Neuronal stem cell (in vitro differentiated cells): ENCODE results near the gene CNNM2.

ENCODE experiments used
- DNase-seq: peaks from one replicate; pipeline ENCODE4 v3.0.0-alpha.2; 2013; ENCODE audit warnings: low spot score
- H2AFZ ChIP-seq: one replicate; pipeline ENCODE4 v1.6.1; 2013; ENCODE audit warnings: mild to moderate bottlenecking, low read length, inconsistent platforms
- H2AK5ac ChIP-seq: 2 replicates; pipeline ENCODE4 v1.6.1; 2013; ENCODE audit warnings: low read depth, mild to moderate bottlenecking, inconsistent platforms, low read length, moderate library complexity, mixed read lengths
- H2BK120ac ChIP-seq: 2 replicates; pipeline ENCODE4 v1.6.1; 2013; ENCODE audit warnings: low read depth, mild to moderate bottlenecking, inconsistent platforms, low read length, moderate library complexity, mixed read lengths
- H2BK12ac ChIP-seq: one replicate; pipeline ENCODE4 v1.6.1; 2013; ENCODE audit warnings: low read length, inconsistent platforms
- H2BK15ac ChIP-seq: 2 replicates; pipeline ENCODE4 v1.6.1; 2013; ENCODE audit warnings: mild to moderate bottlenecking, low read length, inconsistent platforms, mixed read lengths
- H2BK5ac ChIP-seq: one replicate; pipeline ENCODE4 v1.6.1; 2013; ENCODE audit warnings: inconsistent platforms, mild to moderate bottlenecking, low read length, moderate library complexity
- H3K14ac ChIP-seq: one replicate; pipeline ENCODE4 v1.6.1; 2013; ENCODE audit warnings: low read length, inconsistent platforms
- H3K18ac ChIP-seq: 2 replicates; pipeline ENCODE4 v1.6.1; 2013; ENCODE audit warnings: low read length, inconsistent platforms
- H3K23ac ChIP-seq: 2 replicates; pipeline ENCODE4 v1.6.1; 2013; ENCODE audit warnings: low read depth, mild to moderate bottlenecking, mixed read lengths, low read length, inconsistent platforms; ENCODE audit not compliant: poor library complexity
- H3K27ac ChIP-seq: replicated peaks from 3 replicates; pipeline ENCODE4 v1.5.1; 2013; ENCODE audit warnings: low read length, inconsistent platforms
- H3K27me3 ChIP-seq, 3 experiments: 2 replicates each; pipeline ENCODE4 v1.6.1; 2013; ENCODE audit warnings: low read length in 3 of 3, mild to moderate bottlenecking in 2 of 3, inconsistent platforms in 1 of 3, low read depth in 1 of 3, mixed read lengths in 1 of 3, moderate library complexity in 1 of 3; ENCODE audit not compliant: control insufficient read depth in 3 of 3, insufficient read depth in 3 of 3
- H3K36me3 ChIP-seq, 2 donors: replicated peaks in 1 of 2; 2 replicates each; pipeline ENCODE4 v1.6.1; 2013; ENCODE audit warnings: low read length in 2 of 2; ENCODE audit not compliant: control insufficient read depth in 2 of 2, insufficient read depth in 2 of 2
- H3K4ac ChIP-seq: 2 replicates; pipeline ENCODE4 v1.6.1; 2013; ENCODE audit warnings: inconsistent platforms, mild to moderate bottlenecking, low read length, moderate library complexity
- H3K4me1 ChIP-seq, 2 donors: 1 replicate in 1 of 2; 2 replicates in 1 of 2; pipeline ENCODE4 v1.6.1; 2013; ENCODE audit warnings: low read length in 2 of 2, low read depth in 1 of 2; ENCODE audit not compliant: control insufficient read depth in 2 of 2, insufficient read depth in 1 of 2
- H3K4me2 ChIP-seq: one replicate; pipeline ENCODE4 v1.6.1; 2013; ENCODE audit warnings: mild to moderate bottlenecking, low read length, inconsistent platforms; ENCODE audit not compliant: insufficient read depth, poor library complexity, severe bottlenecking
- H3K4me3 ChIP-seq, 2 donors: 2 replicates each; pipeline ENCODE4 v1.5.1; 2013; ENCODE audit warnings: low read length in 2 of 2, mild to moderate bottlenecking in 2 of 2, inconsistent platforms in 1 of 2, moderate library complexity in 1 of 2
- H3K79me1 ChIP-seq: one replicate; pipeline ENCODE4 v1.6.1; 2013; ENCODE audit warnings: low read depth, mild to moderate bottlenecking, inconsistent platforms, low read length, moderate library complexity
- H3K9ac ChIP-seq: one replicate; pipeline ENCODE4 v1.6.1; 2013; ENCODE audit warnings: mild to moderate bottlenecking, low read depth, low read length, inconsistent platforms; ENCODE audit not compliant: poor library complexity
- H3K9me3 ChIP-seq, 2 donors: replicated peaks in 1 of 2; 2 replicates each; pipeline versions ENCODE3 to v1.6.1; 2013; ENCODE audit warnings: low read length in 2 of 2, mild to moderate bottlenecking in 2 of 2, inconsistent platforms in 1 of 2, low read depth in 1 of 2, mixed read lengths in 1 of 2, moderate library complexity in 1 of 2; ENCODE audit not compliant: control insufficient read depth in 2 of 2, insufficient read depth in 1 of 2
- H4K8ac ChIP-seq: one replicate; pipeline ENCODE4 v1.6.1; 2013; ENCODE audit warnings: low read depth, mild to moderate bottlenecking, inconsistent platforms, low read length, moderate library complexity
- H4K91ac ChIP-seq: one replicate; pipeline ENCODE4 v1.6.1; 2013; ENCODE audit warnings: low read length, low read depth, mild to moderate bottlenecking, inconsistent platforms; ENCODE audit not compliant: poor library complexity
- WGBS, 2 donors: extraction: QIAGEN DNeasy Blood & Tissue Kit; methylation state at CpG; one replicate each; pipeline ENCODE4 v1.1.7; 2013; ENCODE audit warnings: missing lambda C conversion rate in 2 of 2, mixed read lengths in 1 of 2; ENCODE audit not compliant: insufficient read length in 2 of 2, insufficient replicate concordance in 1 of 2; ENCODE audit errors: extremely low coverage in 2 of 2; 5-methylcytosine and 5-hydroxymethylcytosine counted together

Gene CNNM2

DNA sequence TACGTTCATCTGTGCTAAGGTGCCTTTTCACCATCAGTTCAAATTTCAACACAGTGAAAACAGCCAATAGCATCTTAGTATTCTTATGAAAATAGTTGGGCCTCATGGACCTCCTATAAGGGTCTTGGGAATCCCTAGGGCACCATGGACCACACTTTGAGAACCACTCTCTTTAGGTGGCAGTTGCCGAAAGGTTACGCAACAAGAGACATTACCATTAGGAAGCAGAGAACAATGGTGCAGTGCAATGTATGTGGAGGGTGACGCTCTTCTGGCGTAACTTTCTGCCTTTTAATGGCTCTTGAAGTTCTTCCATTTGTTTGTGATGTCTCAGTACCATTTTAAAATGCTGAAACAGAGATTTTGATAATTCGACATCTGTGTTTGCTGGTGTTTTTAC, 131.1 kb downstream of the CNNM2 start:
- H3K4me2 ChIP-seq: no peak overlapping the region
- no peak overlapping the region for H4K8ac ChIP-seq
- H3K23ac ChIP-seq: no peak overlapping the region
- H2BK15ac ChIP-seq: no peak overlapping the region
- no CpG with 5 or more reads among the region's 6 CpGs for WGBS, 2 donors
- no peak overlapping the region for H4K91ac ChIP-seq
- no peak overlapping the region for H3K4me3 ChIP-seq
- H3K18ac ChIP-seq: no peak overlapping the region
- H3K14ac ChIP-seq: no peak overlapping the region
- H3K27ac ChIP-seq: no peak overlapping the region
- no peak overlapping the region for H2BK5ac ChIP-seq
- no peak overlapping the region for H2BK120ac ChIP-seq
- DNase-seq: no peak
- H3K79me1 ChIP-seq: no peaks in the 10 kb centered on the region
- no peaks in the 10 kb centered on the region for H3K36me3 ChIP-seq
- H2AK5ac ChIP-seq: no peak overlapping the region
- no peak overlapping the region for H2BK12ac ChIP-seq
- no peak overlapping the region for H3K4ac ChIP-seq
- H3K27me3 ChIP-seq: no peaks in the 10 kb centered on the region
- peaks cover 8 to 9% of the 10 kb centered on the region in 2 donors for H3K4me1 ChIP-seq
- H2AFZ ChIP-seq: no peak overlapping the region
- H3K9ac ChIP-seq: no peak overlapping the region
- no peaks in the 10 kb centered on the region for H3K9me3 ChIP-seq

DNA sequence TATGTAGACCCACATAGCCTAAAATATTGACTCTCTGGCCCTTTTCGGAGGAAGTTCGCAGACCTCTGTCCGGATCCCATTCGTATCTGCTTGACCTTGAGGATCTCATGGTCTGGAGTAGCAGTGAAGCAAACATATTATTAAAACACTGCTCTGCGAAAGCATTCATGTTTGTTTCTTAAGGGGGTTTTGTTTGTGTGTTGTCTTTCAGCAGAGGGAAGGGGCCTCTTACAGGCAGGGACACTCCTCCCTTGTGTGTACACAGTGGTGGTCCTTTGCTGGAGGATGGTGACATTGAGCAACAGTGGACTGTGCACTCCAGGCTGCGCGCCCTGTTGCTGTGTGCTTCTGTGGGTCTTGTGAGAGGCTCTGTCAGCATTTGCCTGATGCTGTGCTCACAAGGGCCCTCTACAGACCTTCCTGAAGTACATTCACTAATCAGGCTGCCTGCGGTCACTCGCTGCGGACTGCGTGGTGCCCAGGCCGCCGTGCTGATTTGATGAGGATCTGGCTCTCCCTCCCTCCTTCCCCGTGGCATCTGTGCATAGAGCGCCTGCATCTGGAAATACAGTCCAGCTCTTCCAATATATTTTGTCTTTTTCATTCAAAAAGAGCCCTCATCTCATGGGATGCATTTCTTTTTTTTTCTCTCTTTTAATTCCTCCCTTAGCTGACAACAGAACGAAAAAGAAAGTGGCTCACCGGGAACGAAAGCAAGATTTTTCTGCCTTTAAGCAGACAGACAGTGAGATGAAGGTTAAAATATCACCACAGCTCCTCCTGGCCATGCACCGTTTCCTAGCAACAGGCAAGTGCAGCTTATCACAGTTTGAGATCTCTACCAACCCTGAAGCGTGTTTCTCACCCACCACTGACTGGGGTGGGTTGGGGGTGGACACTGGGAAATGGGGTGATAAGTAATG, 135.8 kb downstream of the CNNM2 start:
- Histone ChIP-seq H2BK15ac (no peak overlapping the region), H3K9ac (no peak overlapping the region), H2AK5ac (no peak overlapping the region), H3K18ac (peak overlapping the region; percentile 29), H3K4ac (no peak overlapping the region), H2BK12ac (no peak overlapping the region), H3K4me1 (peaks cover 2 to 6% of the 10 kb centered on the region in 2 donors), H3K14ac (no peak overlapping the region), H3K27ac (no peak overlapping the region), H3K23ac (no peak overlapping the region), H4K91ac (no peak overlapping the region), H3K9me3 (no peaks in the 10 kb centered on the region), H3K4me3 (no peak overlapping the region), H2AFZ (peak overlapping the region; percentile 62), H3K4me2 (no peak overlapping the region), H2BK5ac (no peak overlapping the region), H3K79me1 (no peaks in the 10 kb centered on the region), H3K27me3 (no peaks in the 10 kb centered on the region), H4K8ac (no peak overlapping the region), H2BK120ac (no peak overlapping the region), H3K36me3 (peaks cover 3 to 4% of the 10 kb centered on the region in 2 donors)
- no CpG with 5 or more reads among the region's 20 CpGs for WGBS, 2 donors
- peak; percentile 30 for DNase-seq

DNA sequence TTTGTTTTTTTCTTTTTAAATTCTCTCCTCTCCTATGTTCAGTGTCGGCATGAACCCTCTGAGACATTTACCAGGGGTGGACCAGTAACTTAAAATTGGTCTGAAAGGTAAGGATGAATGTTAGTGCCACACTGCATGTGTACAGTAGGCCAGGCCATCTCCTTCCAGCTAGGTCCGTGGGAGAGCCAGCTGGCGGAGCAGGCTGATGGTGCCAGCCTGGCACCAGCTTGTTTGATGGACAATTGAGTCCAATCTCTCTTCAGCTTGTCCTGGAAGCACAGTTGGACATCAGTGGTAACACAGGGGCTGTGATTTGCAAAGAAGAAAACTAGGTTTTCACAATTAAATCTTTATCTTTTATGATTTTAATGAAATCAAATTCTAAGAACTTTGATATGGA, 136.5 kb downstream of the CNNM2 start:
- Histone ChIP-seq H2BK5ac (no peak overlapping the region), H3K9me3 (no peaks in the 10 kb centered on the region), H3K27me3 (no peaks in the 10 kb centered on the region), H3K23ac (no peak overlapping the region), H3K27ac (no peak overlapping the region), H2AK5ac (no peak overlapping the region), H2BK120ac (no peak overlapping the region), H2AFZ (no peak overlapping the region), H2BK12ac (no peak overlapping the region), H4K8ac (no peak overlapping the region), H3K9ac (no peak overlapping the region), H3K4me1 (peaks cover 2 to 6% of the 10 kb centered on the region in 2 donors), H3K14ac (no peak overlapping the region), H3K79me1 (no peaks in the 10 kb centered on the region), H4K91ac (no peak overlapping the region), H3K4ac (no peak overlapping the region), H3K4me2 (no peak overlapping the region), H3K36me3 (peaks cover 3 to 4% of the 10 kb centered on the region in 2 donors), H3K18ac (no peak overlapping the region), H3K4me3 (no peak overlapping the region), H2BK15ac (no peak overlapping the region)
- no peak for DNase-seq
- WGBS, 2 donors: no CpG with 5 or more reads among the region's 3 CpGs

DNA sequence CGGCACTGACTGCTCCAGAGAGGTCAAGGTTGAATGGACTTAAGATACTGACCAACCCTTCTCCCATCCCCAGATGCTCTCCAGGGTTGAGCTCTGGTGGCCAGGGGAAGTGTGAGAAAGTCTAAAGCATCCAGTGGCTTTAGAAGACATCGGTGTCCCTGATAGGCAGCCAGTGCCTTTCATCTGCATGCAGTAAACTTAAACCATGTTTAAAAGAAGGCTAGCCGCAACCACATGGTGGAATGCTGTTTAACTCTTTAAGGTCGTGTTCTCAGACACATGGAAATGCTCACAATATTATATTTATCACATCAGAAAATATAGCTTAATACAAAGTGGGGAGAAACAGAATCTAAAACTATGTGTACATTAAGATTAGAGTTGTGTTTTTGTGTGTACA, 137.0 kb downstream of the CNNM2 start:
- Histone ChIP-seq H2BK12ac (no peak overlapping the region), H3K4me3 (no peak overlapping the region)

More for the DNA sequence above, 137.0 kb downstream of the CNNM2 start:
- Histone ChIP-seq H3K4ac (no peak overlapping the region), H2BK15ac (no peak overlapping the region), H3K79me1 (no peaks in the 10 kb centered on the region), H4K8ac (no peak overlapping the region), H2BK120ac (no peak overlapping the region), H2AFZ (no peak overlapping the region), H3K27me3 (no peaks in the 10 kb centered on the region), H4K91ac (no peak overlapping the region), H2BK5ac (no peak overlapping the region), H3K18ac (no peak overlapping the region), H3K4me1 (peaks cover 2 to 6% of the 10 kb centered on the region in 2 donors), H3K27ac (no peak overlapping the region), H3K4me2 (no peak overlapping the region), H3K14ac (no peak overlapping the region), H2AK5ac (no peak overlapping the region), H3K9ac (no peak overlapping the region), H3K36me3 (peaks cover 3 to 4% of the 10 kb centered on the region in 2 donors), H3K9me3 (no peaks in the 10 kb centered on the region), H3K23ac (no peak overlapping the region)
- no peak for DNase-seq
- no CpG with 5 or more reads among the region's 4 CpGs for WGBS, 2 donors
